H1 (cell line): Measurements from ENCODE around the gene TMEM30A. TPM values are rescaled to one million over a fixed set of nuclear protein-coding genes. Genes with fewer than 3 reads are reported as not detected.

Experiments
- ATF3 ChIP-seq: IDR thresholded peaks from 2 replicates; pipeline ENCODE4 v1.6.1; 2011; ENCODE audit warnings: low read depth, mild to moderate bottlenecking, low read length; ENCODE audit not compliant: insufficient read depth
- E2F6 ChIP-seq: IDR thresholded peaks from 2 replicates; pipeline ENCODE4 v1.6.1; 2012; ENCODE audit warnings: inconsistent platforms
- KDM5A ChIP-seq: fragments of 200-600 bp; IDR thresholded peaks from 2 replicates; pipeline ENCODE4 v1.7.1; 2012; ENCODE audit warnings: mild to moderate bottlenecking, low read length, inconsistent platforms, mixed read lengths
- POLR2A ChIP-seq, 2 experiments: IDR thresholded peaks; 1 replicate in 1 of 2; 2 replicates in 1 of 2; pipeline ENCODE4 v1.6.1; 2011; ENCODE audit warnings: low read depth in 2 of 2, low read length in 2 of 2, mild to moderate bottlenecking in 2 of 2; ENCODE audit errors: control extremely low read depth in 1 of 2
- POLR2AphosphoS5 ChIP-seq: IDR thresholded peaks from 2 replicates; pipeline ENCODE4 v1.6.1; 2011; ENCODE audit warnings: low read depth, low read length
- RBBP5 ChIP-seq: IDR thresholded peaks from 2 replicates; pipeline ENCODE4 v1.7.1; 2012; ENCODE audit warnings: low read depth, mild to moderate bottlenecking, inconsistent platforms, low read length, moderate library complexity, borderline replicate concordance
- RNF2 ChIP-seq: fragments of 200-900, 300-1000 bp; sonication (generic); IDR thresholded peaks from 2 replicates; pipeline ENCODE4 v1.7.1; 2016; ENCODE audit warnings: borderline replicate concordance, low read depth, mild to moderate bottlenecking, antibody characterized with exemption, low read length; ENCODE audit not compliant: poor library complexity, severe bottlenecking; ENCODE audit errors: missing control alignments
- TBP ChIP-seq: IDR thresholded peaks from 2 replicates; pipeline ENCODE4 v1.6.1; 2011; ENCODE audit warnings: low read depth, low read length, improper control_type of control experiment
- polyA plus RNA-seq, 7 experiments: library from polyadenylated mRNA; depleted of rRNA in 3 of 7; stranded (reverse) in 5 of 7; unstranded in 2 of 7; fragments of >200 nt in 5 of 7; fragments of 200-250 nt in 2 of 7; gene quantifications; 1 replicate in 5 of 7; 2 replicates in 1 of 7; 4 replicates in 1 of 7; pipeline versions ENCODE4 v1.2.1 to v1.2.3, GENCODE V29; 2011 to 2013; ENCODE audit warnings: missing spikeins in 2 of 7, mixed read lengths in 2 of 7
- total RNA-seq: library from RNA; stranded (reverse); fragmentation: NEBNext Ultra II Directional; extraction: Animal tissue kit (Norgen Biotek cat#: 25700); gene quantifications from 2 replicates; pipeline ENCODE4 v1.2.1, GENCODE V29; 2021

The TMEM30A gene
- total and polyA plus RNA-seq, 2 of the 8 experiments (the other 6 are each of a cell fraction or from before 2014, with no cell fraction given), result 10.5 to 71.0 TPM

- TF ChIP-seq RNF2 (no peak), ATF3 (no peak), RBBP5 (no peak), POLR2A (IDR thresholded peaks at IDR 0.05; ENCODE audit: control extremely low read depth in 1 of 2, low read depth in 2 of 2, low read length in 2 of 2) (no peak), POLR2AphosphoS5 (no peak), E2F6 (no peak), TBP (no peak), KDM5A (no peak)
Measured at GRCh38 chr6:75220357-75220756, 64.2 kb downstream of the TMEM30A start (continued).
